ENCODE results near the gene URB1.
"Not testable (repeated sequence)": the region's sequence is repeated elsewhere in the genome, so short reads cannot be mapped to it uniquely, and the experiment has no call there.

URB1 gene

GRCh38 chr21:32411350-32412161 lies 18.7 kb upstream of the URB1 start:
- DNase-seq: peak in 2 of 3 experiments; percentile 84

GRCh38 chr21:32410916-32411315 lies 18.1 kb upstream of the URB1 start:
- DNase-seq: no peak

- no peak for DNase-seq
Observed at GRCh38 chr21:32410291-32410690, 17.5 kb upstream of the URB1 start.

- DNase-seq: no peak
Observed at GRCh38 chr21:32406405-32406804, 13.6 kb upstream of the URB1 start.

- peak; percentile 46 to 84 (median 58) for DNase-seq
Observed at GRCh38 chr21:32403201-32403777, 10.5 kb upstream of the URB1 start.

DNA sequence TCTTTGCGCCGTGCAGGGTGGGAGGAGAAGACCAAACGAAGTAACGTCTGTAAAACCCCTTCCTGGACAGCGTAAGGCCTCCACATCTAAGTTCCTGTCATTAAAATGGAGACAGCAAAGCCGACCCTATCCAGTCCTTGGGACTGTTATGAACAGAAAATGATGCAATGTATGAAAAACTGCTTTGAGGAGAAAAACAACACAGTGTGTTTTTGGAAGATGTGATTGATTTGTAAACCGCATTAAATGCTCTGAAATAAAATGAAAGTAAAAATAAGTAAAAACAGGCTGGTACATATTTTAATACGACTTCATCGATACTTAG lies 827 bp upstream of the URB1 start:
- no peak for DNase-seq

GRCh38 chr21:32392299-32392879 lies 423 bp downstream of the URB1 start:
- DNase-seq: peak in 1 of 3 experiments; percentile 36

- no peak for DNase-seq
Observed at GRCh38 chr21:32391755-32392154, 1.1 kb downstream of the URB1 start.

DNA sequence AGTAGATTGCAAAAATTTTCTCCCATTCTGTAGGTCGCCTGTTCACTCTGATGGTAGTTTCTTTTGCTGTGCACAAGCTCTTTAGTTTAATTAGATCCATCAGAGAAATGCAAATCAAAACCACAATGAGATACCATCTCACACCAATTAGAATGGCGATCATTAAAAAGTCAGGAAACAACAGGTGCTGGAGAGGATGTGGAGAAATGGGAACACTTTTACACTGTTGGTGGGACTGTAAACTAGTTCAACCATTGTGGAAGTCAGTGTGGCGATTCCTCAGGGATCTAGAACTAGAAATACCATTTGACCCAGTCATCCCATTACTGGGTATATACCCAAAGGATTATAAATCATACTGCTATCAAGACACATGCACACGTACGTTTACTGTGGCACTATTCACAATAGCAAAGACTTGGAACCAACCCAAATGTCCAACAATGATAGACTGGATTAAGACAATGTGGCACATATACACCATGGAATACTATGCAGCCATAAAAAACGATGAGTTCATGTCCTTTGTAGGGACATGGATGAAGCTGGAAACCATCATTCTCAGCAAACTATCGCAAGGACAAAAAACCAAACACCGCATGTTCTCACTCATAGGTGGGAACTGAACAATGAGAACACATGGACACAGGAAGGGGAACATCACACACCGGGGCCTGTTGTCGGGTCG lies 2.1 kb downstream of the URB1 start:
- not testable (repeated sequence) for DNase-seq

GRCh38 chr21:32389337-32390015 lies 3.3 kb downstream of the URB1 start:
- no peak for DNase-seq

DNA sequence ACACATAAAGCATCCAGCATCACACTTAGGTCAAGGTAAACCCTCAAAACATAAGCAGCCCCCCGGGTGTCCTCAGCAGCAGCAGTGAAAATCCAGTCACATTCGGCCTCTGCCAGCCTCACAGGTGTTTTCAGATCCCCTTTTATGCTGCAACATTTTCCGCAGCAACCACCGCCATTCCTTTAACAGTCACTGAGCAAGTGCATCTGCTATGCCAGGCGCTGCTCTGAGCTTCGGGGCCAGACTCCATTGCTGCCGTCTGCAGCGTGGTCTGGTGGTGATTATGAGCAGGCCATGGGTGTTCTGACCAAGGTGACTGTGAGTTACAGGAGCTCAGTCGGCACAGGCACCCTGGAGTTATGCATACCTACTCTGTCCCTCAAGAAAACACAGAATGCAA lies 4.5 kb downstream of the URB1 start:
- DNase-seq: no peak

- no peak for DNase-seq
Observed at GRCh38 chr21:32387151-32387550, 5.7 kb downstream of the URB1 start.

DNA sequence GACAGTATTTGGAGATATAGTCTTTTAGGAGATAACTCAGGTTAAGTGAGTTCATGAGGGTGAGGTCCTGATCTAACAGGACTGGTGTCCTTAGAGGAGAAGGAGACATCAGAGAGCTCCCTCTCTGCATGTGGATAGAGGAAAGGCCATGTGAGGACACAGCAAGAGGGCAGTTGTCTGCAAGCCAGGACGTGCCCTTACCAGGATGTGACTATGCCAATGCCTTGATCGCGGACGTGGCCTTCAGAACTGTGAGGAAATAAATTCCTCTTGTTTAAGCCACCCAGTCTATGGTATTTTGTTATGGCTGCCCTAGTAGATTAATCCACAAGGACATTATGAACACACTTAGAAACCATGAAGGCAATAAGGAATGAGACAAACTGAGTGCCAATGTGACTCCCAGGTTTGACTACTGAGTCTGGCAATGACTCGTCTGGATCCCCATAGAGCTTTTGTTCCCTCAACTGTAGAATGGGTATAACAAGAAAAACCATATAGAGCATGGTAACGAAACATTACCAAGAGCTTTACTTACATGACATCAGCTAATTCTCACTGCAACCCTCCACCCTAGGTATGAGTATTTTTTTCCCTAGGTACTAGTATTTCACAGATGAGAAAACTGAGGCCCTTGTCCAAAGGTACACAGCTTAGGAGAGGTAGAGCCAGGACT lies 6.5 kb downstream of the URB1 start:
- DNase-seq: peak in 1 of 3 experiments; percentile 19

GRCh38 chr21:32383812-32384211 lies 9.0 kb downstream of the URB1 start:
- DNase-seq: peak in 1 of 3 experiments; percentile 6

- peak in 2 of 3 experiments; percentile 12 to 57 for DNase-seq
Observed at GRCh38 chr21:32382108-32382644, 10.6 kb downstream of the URB1 start.

DNA sequence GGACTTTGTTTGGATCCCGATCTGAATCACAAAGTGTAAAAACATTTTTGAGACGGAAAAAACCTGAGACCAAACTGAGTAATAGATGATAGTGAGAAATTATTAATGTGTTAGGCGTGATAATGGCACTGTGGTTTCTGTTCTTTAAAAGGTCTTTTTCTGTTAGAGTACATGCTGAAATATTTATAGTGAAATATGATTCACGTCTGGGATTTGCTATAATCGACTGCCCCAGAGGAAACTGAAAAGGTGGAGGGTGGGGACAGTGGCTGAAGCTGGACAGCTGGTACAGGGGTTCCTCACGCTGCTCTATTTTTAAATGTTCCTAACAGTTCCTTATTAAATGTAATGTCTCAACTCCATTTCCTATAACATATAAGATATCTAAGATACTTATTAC lies 11.2 kb downstream of the URB1 start:
- DNase-seq: no peak

DNA sequence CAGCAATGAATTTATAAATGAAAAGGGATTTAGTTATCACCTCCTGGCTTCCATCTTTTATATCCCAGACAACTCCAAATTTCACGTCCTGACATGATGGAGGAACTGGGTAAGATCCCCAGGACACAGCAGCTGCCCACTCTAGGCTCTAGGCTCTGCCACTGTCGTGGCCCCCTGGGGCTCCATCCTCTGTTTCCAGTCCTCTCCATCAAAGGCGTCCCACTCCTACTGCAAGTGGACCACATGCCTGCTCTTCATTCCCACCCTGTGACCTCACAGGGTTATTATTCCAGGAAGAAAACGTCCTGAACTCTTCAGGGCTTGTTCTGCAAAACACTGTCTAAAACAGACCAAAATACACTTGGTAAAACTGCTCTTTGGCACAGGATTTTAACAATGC lies 11.9 kb downstream of the URB1 start:
- DNase-seq: no peak

DNA sequence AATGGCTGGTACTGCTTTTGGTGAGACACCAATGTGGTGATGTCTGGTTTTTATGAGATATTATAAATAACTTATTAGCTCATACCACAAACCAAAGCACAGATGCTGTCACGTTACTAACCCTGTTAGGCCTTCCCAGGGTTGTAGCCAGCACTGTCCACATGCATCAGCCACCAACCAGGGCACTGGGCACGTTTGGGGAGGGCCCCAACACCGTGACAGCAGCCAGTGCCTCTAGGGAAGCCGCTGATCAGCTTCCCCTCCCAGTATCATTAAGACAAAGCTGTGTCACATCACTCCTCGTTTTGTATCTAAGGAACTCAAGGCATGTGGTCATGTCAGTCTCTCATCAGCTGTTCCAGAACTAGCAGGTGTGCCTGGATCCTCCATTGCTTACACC lies 13.9 kb downstream of the URB1 start:
- DNase-seq: no peak

GRCh38 chr21:32377991-32378390 lies 14.8 kb downstream of the URB1 start:
- no peak for DNase-seq

GRCh38 chr21:32377506-32377905 lies 15.3 kb downstream of the URB1 start:
- DNase-seq: no peak

DNA sequence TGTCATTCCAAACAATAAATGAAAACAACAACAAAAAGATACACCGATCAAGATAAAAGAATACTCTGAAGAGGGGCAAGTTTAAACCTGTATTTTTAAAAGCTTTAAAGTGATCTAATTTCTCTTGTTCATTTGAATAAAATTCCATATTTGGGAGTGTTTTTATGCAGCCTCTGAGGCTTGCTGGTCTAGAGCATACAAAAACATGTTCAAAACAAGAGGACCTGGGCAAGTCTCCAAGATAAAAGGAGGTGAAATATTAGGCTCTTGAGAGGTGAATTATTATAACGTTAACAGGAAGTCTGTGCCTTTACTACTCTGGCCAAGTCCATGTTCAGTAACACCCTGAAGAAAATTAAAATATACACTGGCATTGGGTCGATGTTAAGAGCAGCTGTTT lies 20.1 kb downstream of the URB1 start:
- peak in 1 of 3 experiments; percentile 10 for DNase-seq

DNA sequence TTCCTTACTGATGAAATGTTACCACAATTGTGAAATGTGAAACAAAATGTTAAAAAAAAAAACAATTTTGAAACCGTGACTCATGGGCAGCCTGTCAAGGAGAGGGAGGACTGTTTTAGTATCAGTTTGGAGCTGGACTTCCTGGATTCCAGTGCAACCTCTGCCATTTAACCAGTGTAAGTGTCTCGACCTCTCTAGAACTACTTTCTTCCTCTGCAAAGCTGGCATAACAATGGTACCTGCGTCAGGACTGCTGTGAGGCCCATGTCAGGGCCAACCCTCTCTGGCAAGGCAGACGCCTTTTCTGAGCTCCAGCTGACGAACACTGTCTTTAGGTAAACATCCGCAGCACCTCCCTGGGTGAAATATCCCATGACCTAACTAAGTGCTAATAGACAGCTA lies 20.9 kb downstream of the URB1 start:
- no peak for DNase-seq
